NCI-H2107 treated with DMSO at 0.1 percent for 48 hours (cell line): ENCODE data around the gene CLEC12A.

Source experiments
- DNase-seq: peaks from one replicate; lab custom pipeline; 2025; ENCODE audit not compliant: unreplicated experiment; lab: John Stamatoyannopoulos, UW

Gene CLEC12A

GRCh38 chr12:10031771-10032175 is 60.6 kb downstream of the CLEC12A start:
- DNase-seq: no peak

- DNase-seq: no peak
Observed at GRCh38 chr12:10033783-10034545, 62.8 kb downstream of the CLEC12A start.
